ENCODE measurements around the gene CASQ2. TPM values are rescaled to one million over a fixed set of nuclear protein-coding genes. Genes with fewer than 3 reads are reported as not detected.

The CASQ2 gene
- total and polyA plus RNA-seq, 8 donors: 0.32 to 4.8 (median 0.65) TPM

DNA sequence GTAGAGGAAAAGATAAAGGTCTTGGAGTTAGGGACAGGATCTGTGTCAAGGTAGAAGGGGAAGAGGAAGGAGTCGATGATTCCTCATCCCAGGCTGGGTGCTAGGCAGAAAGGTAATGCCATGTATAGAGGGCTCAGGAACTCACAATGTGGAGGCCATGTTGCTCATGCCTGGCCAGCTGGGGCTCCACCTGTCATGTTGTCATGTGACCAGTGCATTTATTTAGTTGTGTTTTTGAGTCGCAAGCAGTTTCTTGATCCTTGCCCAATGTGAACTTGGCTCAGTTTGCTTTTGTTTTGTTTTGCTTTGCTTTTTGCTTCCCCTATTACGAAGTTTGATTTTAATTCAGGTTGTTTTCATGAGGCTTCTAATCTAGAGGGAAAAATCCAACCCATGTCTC is 5.7 kb downstream of the CASQ2 start:
- H3K27ac ChIP-seq: no peak overlapping the region
- no peaks in the 10 kb centered on the region for H3K4me1 ChIP-seq
- ATAC-seq (no peak), DNase-seq (no peak)
- TF ChIP-seq, protein P1, sequence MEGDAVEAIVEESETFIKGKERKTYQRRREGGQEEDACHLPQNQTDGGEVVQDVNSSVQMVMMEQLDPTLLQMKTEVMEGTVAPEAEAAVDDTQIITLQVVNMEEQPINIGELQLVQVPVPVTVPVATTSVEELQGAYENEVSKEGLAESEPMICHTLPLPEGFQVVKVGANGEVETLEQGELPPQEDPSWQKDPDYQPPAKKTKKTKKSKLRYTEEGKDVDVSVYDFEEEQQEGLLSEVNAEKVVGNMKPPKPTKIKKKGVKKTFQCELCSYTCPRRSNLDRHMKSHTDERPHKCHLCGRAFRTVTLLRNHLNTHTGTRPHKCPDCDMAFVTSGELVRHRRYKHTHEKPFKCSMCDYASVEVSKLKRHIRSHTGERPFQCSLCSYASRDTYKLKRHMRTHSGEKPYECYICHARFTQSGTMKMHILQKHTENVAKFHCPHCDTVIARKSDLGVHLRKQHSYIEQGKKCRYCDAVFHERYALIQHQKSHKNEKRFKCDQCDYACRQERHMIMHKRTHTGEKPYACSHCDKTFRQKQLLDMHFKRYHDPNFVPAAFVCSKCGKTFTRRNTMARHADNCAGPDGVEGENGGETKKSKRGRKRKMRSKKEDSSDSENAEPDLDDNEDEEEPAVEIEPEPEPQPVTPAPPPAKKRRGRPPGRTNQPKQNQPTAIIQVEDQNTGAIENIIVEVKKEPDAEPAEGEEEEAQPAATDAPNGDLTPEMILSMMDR (IDR thresholded peaks at IDR 0.05): no peak
- H3K36me3 ChIP-seq: no peaks in the 10 kb centered on the region
- no peaks in the 10 kb centered on the region for H3K9me3 ChIP-seq
- intact Hi-C loops (cut with DNase I): loop anchor here in 1 of 2 donors (5.0 to 10.0 kb wide), 2 partner anchors 45 to 148 kb away; no protein-coding TSS in a partner anchor
- H3K4me3 ChIP-seq: no peak overlapping the region
- H3K27me3 ChIP-seq: no peaks in the 10 kb centered on the region

GRCh38 chr1:115761601-115762302 is 6.8 kb downstream of the CASQ2 start:
- no peaks in the 10 kb centered on the region for H3K27me3 ChIP-seq
- no peak for DNase-seq
- H3K27ac ChIP-seq: no peak overlapping the region
- no peaks in the 10 kb centered on the region for H3K4me1 ChIP-seq
- no peaks in the 10 kb centered on the region for H3K36me3 ChIP-seq
- TF ChIP-seq, protein P1 (IDR thresholded peaks at IDR 0.05): no peak
- H3K4me3 ChIP-seq: no peak overlapping the region
- no peak for ATAC-seq
- intact Hi-C loops (cut with DNase I): loop anchor here in 1 of 2 donors (5.0 to 10.0 kb wide), 2 partner anchors 44 to 147 kb away; no protein-coding TSS in a partner anchor
- H3K9me3 ChIP-seq: no peaks in the 10 kb centered on the region

GRCh38 chr1:115757856-115758255 is 10.7 kb downstream of the CASQ2 start:
- Histone ChIP-seq H3K27ac (no peak overlapping the region), H3K9me3 (no peaks in the 10 kb centered on the region), H3K4me3 (no peak overlapping the region), H3K36me3 (no peaks in the 10 kb centered on the region), H3K27me3 (no peaks in the 10 kb centered on the region), H3K4me1 (no peaks in the 10 kb centered on the region)
- no peak for ATAC-seq
- peak in 2 of 4 donors; percentile 38 to 70 for DNase-seq
- TF ChIP-seq, protein P1 (IDR thresholded peaks at IDR 0.05): no peak
- intact Hi-C loops (cut with DNase I): no loop called here

- DNase-seq: no peak
- H3K4me3 ChIP-seq: no peak overlapping the region
- no peak for ATAC-seq
- intact Hi-C loops (cut with DNase I): no loop called here
- H3K9me3 ChIP-seq: no peaks in the 10 kb centered on the region
- H3K36me3 ChIP-seq: no peaks in the 10 kb centered on the region
- H3K4me1 ChIP-seq: no peaks in the 10 kb centered on the region
- no peak overlapping the region for H3K27ac ChIP-seq
- TF ChIP-seq, protein P1 (IDR thresholded peaks at IDR 0.05): no peak
- no peaks in the 10 kb centered on the region for H3K27me3 ChIP-seq
Observed at GRCh38 chr1:115757326-115757725, 11.2 kb downstream of the CASQ2 start.

DNA sequence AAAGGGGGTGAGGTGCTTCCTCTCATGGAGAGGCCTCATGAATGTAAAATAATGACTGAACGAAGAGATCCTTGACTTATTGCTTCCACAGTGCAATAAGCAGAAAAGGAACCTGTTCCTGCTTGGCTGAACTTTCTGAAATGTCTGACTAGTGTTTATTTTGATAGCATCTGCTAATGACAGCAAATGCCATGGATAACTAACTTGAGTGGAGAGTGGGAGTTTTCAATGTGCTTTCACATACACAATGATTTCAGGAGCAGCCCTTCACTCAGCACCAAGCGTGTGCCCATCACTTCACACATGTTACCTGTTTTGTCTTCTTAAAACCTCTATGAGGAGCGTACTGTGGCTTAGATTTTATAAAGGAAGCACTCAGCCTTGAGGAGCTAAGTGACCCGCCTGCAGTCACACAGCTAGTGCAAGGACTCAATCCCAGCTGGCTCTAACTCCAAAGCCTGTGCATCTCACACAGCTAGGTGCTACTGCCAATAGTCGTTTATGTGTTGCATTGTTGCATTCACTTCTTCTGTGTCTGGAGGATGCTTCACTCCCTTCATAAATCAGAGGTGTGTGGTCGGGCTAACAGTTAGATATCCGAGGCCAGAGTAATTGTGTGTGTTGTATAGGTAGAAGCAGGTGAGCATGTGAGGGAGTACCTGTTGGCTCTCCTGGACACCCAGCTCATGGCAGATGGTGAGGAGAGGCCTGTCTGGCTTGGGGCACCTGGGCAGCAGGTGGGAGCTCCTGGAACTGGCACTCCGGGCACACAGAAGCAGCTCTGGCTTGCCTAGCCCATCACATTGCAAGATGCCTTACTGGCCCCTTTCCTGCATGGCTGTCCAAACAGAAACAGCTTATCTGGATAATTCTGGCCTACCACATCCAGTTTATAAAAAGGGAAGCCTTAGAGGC is 12.8 kb downstream of the CASQ2 start:
- no peak for DNase-seq
- Histone ChIP-seq H3K9me3 (no peaks in the 10 kb centered on the region), H3K4me1 (no peaks in the 10 kb centered on the region), H3K27ac (no peak overlapping the region), H3K4me3 (no peak overlapping the region), H3K27me3 (no peaks in the 10 kb centered on the region), H3K36me3 (no peaks in the 10 kb centered on the region)
- intact Hi-C loops (cut with DNase I): no loop called here
- TF ChIP-seq, protein P1 (IDR thresholded peaks at IDR 0.05): no peak
- no peak for ATAC-seq
